SK-N-SH (cell line): ENCODE measurements around the gene CPA3. TPM values are rescaled to one million over a fixed set of nuclear protein-coding genes. Genes with fewer than 3 reads are reported as not detected.
A peak's percentile ranks its signal among the peaks of the same experiment; 100 is the strongest.

Source experiments
- CTCF ChIA-PET: fragments of 300-600, 350-600 bp; formaldehyde crosslinking; extraction: SDS; loops from one replicate; lab custom pipeline; 2021; lab: Yijun Ruan, JAX
- POLR2A ChIA-PET: fragments of 350-600 bp; sonication (Branson Sonifier 250); formaldehyde crosslinking; extraction: SDS; loops from one replicate; lab custom pipeline; 2020; ENCODE audit warnings: antibody characterized with exemption, inconsistent platforms; lab: Yijun Ruan, JAX
- DNase-seq: peaks from one replicate; pipeline ENCODE4 v3.0.0; 2012
- H2AFZ ChIP-seq: fragments of 200-600 bp; sonication (generic); 2 replicates; pipeline ENCODE4 v1.8.1; 2016; ENCODE audit warnings: antibody characterized with exemption, mild to moderate bottlenecking, low read depth
- H3F3A ChIP-seq: fragments of 200-600 bp; sonication (generic); replicated peaks from 2 replicates; pipeline ENCODE3; 2016; ENCODE audit warnings: antibody characterized with exemption, mild to moderate bottlenecking; ENCODE audit not compliant: insufficient read depth
- H3K27ac ChIP-seq, 2 experiments: fragments of 200-500 bp in 1 of 2; fragments of 200-600 bp in 1 of 2; sonication (Bioruptor generic) in 1 of 2; sonication (generic), shearing (Covaris generic) in 1 of 2; 2 replicates each; pipeline versions ENCODE4 v1.5.1 to v1.6.1; 2014 to 2016; ENCODE audit warnings: low read depth in 2 of 2, inconsistent platforms in 1 of 2, low read length in 1 of 2, mild to moderate bottlenecking in 1 of 2, mixed read lengths in 1 of 2
- H3K27me3 ChIP-seq: fragments of 200-600 bp; sonication (generic), shearing (Covaris generic); 2 replicates; pipeline ENCODE4 v1.6.1; 2016; ENCODE audit warnings: mixed run types; ENCODE audit not compliant: insufficient read depth
- H3K36me3 ChIP-seq, 2 experiments: fragments of 200-500 bp in 1 of 2; fragments of 200-600 bp in 1 of 2; sonication (Bioruptor generic) in 1 of 2; sonication (generic) in 1 of 2; replicated peaks in 1 of 2; 2 replicates each; pipeline versions ENCODE3 to v1.5.1; 2014 to 2016; ENCODE audit warnings: low read length in 1 of 2, mild to moderate bottlenecking in 1 of 2; ENCODE audit not compliant: insufficient read depth in 2 of 2, control insufficient read depth in 1 of 2
- H3K4me1 ChIP-seq, 2 experiments: fragments of 200-500 bp in 1 of 2; fragments of 200-600 bp in 1 of 2; sonication (Bioruptor generic) in 1 of 2; sonication (generic), shearing (Covaris generic) in 1 of 2; 2 replicates each; pipeline versions ENCODE4 v1.5.1 to v1.6.1; 2014 to 2016; ENCODE audit warnings: low read depth in 1 of 2, low read length in 1 of 2, mixed run types in 1 of 2; ENCODE audit not compliant: insufficient read depth in 2 of 2, control insufficient read depth in 1 of 2
- H3K4me2 ChIP-seq: fragments of 200-600 bp; sonication (generic), shearing (Covaris generic); 2 replicates; pipeline ENCODE4 v1.6.1; 2017; ENCODE audit warnings: mixed run types
- H3K4me3 ChIP-seq, 2 experiments: fragments of 200-500 bp in 1 of 2; fragments of 200-600 bp in 1 of 2; sonication (Bioruptor generic) in 1 of 2; sonication (generic), shearing (Covaris generic) in 1 of 2; 2 replicates each; pipeline versions ENCODE4 v1.5.1 to v1.8.1; 2014 to 2016; ENCODE audit warnings: low read depth in 2 of 2, inconsistent platforms in 1 of 2, low read length in 1 of 2, mild to moderate bottlenecking in 1 of 2, mixed read lengths in 1 of 2, moderate library complexity in 1 of 2
- H3K79me2 ChIP-seq: fragments of 200-600 bp; sonication (generic); 2 replicates; pipeline ENCODE4 v1.8.1; 2017; ENCODE audit warnings: mild to moderate bottlenecking; ENCODE audit not compliant: insufficient read depth
- H3K9ac ChIP-seq: fragments of 200-600 bp; sonication (generic); 2 replicates; pipeline ENCODE4 v1.6.1; 2017; ENCODE audit warnings: mixed run types
- H3K9me2 ChIP-seq: fragments of 200-600 bp; sonication (generic); 2 replicates; pipeline ENCODE4 v1.6.1; 2017; ENCODE audit warnings: mixed run types
- H3K9me3 ChIP-seq: fragments of 200-600 bp; sonication (generic); 2 replicates; pipeline ENCODE4 v1.6.1; 2017; ENCODE audit warnings: mixed run types, mild to moderate bottlenecking, moderate library complexity
- H4K20me1 ChIP-seq: fragments of 200-600 bp; sonication (generic); 2 replicates; pipeline ENCODE4 v1.6.1; 2017; ENCODE audit warnings: mild to moderate bottlenecking, mixed run types; ENCODE audit not compliant: insufficient read depth
- FOSL2 ChIP-seq: IDR thresholded peaks from 2 replicates; pipeline ENCODE4 v1.4.0; 2012; ENCODE audit warnings: low read depth, mild to moderate bottlenecking, moderate library complexity, borderline replicate concordance
- FOXJ3 ChIP-seq: sonication (generic); formaldehyde crosslinking; IDR thresholded peaks from 2 replicates; pipeline ENCODE4 v1.5.1; 2020; ENCODE audit warnings: mild to moderate bottlenecking, missing genetic modification reagents
- GABPA ChIP-seq: IDR thresholded peaks from 2 replicates; pipeline ENCODE4 v1.4.0; 2012; ENCODE audit warnings: low read depth, mild to moderate bottlenecking
- NFIC ChIP-seq: IDR thresholded peaks from 2 replicates; pipeline ENCODE4 v1.4.0; 2012; ENCODE audit warnings: borderline replicate concordance
- NRF1 ChIP-seq: IDR thresholded peaks from 2 replicates; pipeline ENCODE4 v1.6.1; 2012; ENCODE audit warnings: low read depth, mild to moderate bottlenecking, low read length
- RAD21 ChIP-seq: IDR thresholded peaks from 2 replicates; pipeline ENCODE4 v1.6.1; 2012; ENCODE audit warnings: mild to moderate bottlenecking, low read length
- RCOR1 ChIP-seq: fragments of 150-350 bp; IDR thresholded peaks from 2 replicates; pipeline ENCODE4 v1.6.1; 2017; ENCODE audit warnings: antibody characterized with exemption, low read length
- TAF1 ChIP-seq: IDR thresholded peaks from 2 replicates; pipeline ENCODE4 v1.6.1; 2012; ENCODE audit warnings: low read depth, mild to moderate bottlenecking, low read length, moderate library complexity, borderline replicate concordance
- TCF12 ChIP-seq: IDR thresholded peaks from 2 replicates; pipeline ENCODE4 v1.4.0; 2012
- WGBS: methylation state at CpG from one replicate; pipeline ENCODE4 v1.1.6; 2017; ENCODE audit warnings: low lambda C conversion rate; 5-methylcytosine and 5-hydroxymethylcytosine counted together
- polyA plus RNA-seq, 3 experiments: library from polyadenylated mRNA; depleted of rRNA; stranded (reverse); fragments of >200 nt; gene quantifications; 2 replicates each; pipeline ENCODE4 v1.2.3, GENCODE V29; 2012
- TF ChIP-seq, protein P1 (sequence below): IDR thresholded peaks from 2 replicates; pipeline ENCODE4 v1.4.0; 2012; ENCODE audit warnings: low read depth
- TF ChIP-seq, protein P2 (sequence below): fragments of 200-600 bp; sonication (generic); IDR thresholded peaks from 2 replicates; pipeline ENCODE4 v1.6.1; 2017; ENCODE audit warnings: antibody characterized with exemption, mild to moderate bottlenecking, moderate library complexity
- TF ChIP-seq, protein P3 (sequence below): IDR thresholded peaks from 2 replicates; pipeline ENCODE4 v1.6.1; 2012; ENCODE audit warnings: mild to moderate bottlenecking, low read depth, low read length, moderate library complexity
- TF ChIP-seq, protein P4 (sequence below): IDR thresholded peaks from 2 replicates; pipeline ENCODE4; 2012

Gene CPA3
- polyA plus RNA-seq, 1 of the 3 experiments (the other 2 are of a cell fraction) = not detected

DNA sequence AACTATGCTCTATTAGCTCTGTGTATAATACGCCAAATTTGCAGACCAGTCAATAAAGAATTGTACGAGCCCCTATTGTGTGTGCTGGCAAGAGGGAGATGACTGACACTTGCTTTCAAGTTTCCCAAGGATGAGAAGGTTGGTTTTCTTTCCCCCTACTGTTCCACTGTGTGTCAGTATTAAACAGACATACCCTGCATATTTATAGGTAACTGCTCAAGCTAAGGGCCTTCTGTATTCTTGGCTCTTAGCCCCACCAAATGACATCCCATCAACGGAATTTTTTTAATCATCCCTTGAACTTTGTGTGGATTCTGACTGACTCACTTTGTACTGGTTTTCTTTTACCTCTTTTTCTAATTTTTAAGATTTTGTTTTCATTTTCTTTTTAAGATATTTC is 65.7 kb downstream of the CPA3 start:
- H3K4me2 ChIP-seq = no peak overlapping the region
- no peaks in the 10 kb centered on the region for H3K79me2 ChIP-seq
- H3K27me3 ChIP-seq = no peaks in the 10 kb centered on the region
- ChIA-PET CTCF (interaction anchor here (0.6 to 1.1 kb wide), 2 partner anchors 18 to 853 kb away, joined by 3 read pairs; no protein-coding TSS in a partner anchor), POLR2A (no interaction called here)
- H3K9me2 ChIP-seq = no peaks in the 10 kb centered on the region
- peaks cover 4% of the 10 kb centered on the region for H3F3A ChIP-seq
- no peaks in the 10 kb centered on the region for H3K36me3 ChIP-seq
- peak overlapping the region in 1 of 2 experiments; percentile 24; a peak in 1 of 4 replicates for H3K27ac ChIP-seq
- no peaks in the 10 kb centered on the region for H4K20me1 ChIP-seq
- TF ChIP-seq FOSL2 = peak; percentile 52; the same call in 1 of the 2 replicates
- TF ChIP-seq NFIC = peak; percentile 53
- TF ChIP-seq RAD21 = no peak
- TF ChIP-seq, protein P1, sequence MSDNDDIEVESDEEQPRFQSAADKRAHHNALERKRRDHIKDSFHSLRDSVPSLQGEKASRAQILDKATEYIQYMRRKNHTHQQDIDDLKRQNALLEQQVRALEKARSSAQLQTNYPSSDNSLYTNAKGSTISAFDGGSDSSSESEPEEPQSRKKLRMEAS = no peak
- TF ChIP-seq, protein P2, sequence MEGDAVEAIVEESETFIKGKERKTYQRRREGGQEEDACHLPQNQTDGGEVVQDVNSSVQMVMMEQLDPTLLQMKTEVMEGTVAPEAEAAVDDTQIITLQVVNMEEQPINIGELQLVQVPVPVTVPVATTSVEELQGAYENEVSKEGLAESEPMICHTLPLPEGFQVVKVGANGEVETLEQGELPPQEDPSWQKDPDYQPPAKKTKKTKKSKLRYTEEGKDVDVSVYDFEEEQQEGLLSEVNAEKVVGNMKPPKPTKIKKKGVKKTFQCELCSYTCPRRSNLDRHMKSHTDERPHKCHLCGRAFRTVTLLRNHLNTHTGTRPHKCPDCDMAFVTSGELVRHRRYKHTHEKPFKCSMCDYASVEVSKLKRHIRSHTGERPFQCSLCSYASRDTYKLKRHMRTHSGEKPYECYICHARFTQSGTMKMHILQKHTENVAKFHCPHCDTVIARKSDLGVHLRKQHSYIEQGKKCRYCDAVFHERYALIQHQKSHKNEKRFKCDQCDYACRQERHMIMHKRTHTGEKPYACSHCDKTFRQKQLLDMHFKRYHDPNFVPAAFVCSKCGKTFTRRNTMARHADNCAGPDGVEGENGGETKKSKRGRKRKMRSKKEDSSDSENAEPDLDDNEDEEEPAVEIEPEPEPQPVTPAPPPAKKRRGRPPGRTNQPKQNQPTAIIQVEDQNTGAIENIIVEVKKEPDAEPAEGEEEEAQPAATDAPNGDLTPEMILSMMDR = no peak
- TF ChIP-seq FOXJ3 = no peak
- TF ChIP-seq, protein P3, sequence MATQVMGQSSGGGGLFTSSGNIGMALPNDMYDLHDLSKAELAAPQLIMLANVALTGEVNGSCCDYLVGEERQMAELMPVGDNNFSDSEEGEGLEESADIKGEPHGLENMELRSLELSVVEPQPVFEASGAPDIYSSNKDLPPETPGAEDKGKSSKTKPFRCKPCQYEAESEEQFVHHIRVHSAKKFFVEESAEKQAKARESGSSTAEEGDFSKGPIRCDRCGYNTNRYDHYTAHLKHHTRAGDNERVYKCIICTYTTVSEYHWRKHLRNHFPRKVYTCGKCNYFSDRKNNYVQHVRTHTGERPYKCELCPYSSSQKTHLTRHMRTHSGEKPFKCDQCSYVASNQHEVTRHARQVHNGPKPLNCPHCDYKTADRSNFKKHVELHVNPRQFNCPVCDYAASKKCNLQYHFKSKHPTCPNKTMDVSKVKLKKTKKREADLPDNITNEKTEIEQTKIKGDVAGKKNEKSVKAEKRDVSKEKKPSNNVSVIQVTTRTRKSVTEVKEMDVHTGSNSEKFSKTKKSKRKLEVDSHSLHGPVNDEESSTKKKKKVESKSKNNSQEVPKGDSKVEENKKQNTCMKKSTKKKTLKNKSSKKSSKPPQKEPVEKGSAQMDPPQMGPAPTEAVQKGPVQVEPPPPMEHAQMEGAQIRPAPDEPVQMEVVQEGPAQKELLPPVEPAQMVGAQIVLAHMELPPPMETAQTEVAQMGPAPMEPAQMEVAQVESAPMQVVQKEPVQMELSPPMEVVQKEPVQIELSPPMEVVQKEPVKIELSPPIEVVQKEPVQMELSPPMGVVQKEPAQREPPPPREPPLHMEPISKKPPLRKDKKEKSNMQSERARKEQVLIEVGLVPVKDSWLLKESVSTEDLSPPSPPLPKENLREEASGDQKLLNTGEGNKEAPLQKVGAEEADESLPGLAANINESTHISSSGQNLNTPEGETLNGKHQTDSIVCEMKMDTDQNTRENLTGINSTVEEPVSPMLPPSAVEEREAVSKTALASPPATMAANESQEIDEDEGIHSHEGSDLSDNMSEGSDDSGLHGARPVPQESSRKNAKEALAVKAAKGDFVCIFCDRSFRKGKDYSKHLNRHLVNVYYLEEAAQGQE = no peak
- TF ChIP-seq, protein P4, sequence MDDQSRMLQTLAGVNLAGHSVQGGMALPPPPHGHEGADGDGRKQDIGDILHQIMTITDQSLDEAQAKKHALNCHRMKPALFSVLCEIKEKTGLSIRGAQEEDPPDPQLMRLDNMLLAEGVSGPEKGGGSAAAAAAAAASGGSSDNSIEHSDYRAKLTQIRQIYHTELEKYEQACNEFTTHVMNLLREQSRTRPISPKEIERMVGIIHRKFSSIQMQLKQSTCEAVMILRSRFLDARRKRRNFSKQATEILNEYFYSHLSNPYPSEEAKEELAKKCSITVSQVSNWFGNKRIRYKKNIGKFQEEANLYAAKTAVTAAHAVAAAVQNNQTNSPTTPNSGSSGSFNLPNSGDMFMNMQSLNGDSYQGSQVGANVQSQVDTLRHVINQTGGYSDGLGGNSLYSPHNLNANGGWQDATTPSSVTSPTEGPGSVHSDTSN = peak; percentile 53
- TF ChIP-seq TAF1 = no peak
- no peak for TF ChIP-seq NRF1
- TF ChIP-seq GABPA = no peak
- TF ChIP-seq TCF12 = no peak; the same call in 1 of the 2 replicates
- no peak for TF ChIP-seq RCOR1
- 48% methylated on average over 3 of the region's 3 CpGs for WGBS
- H3K4me3 ChIP-seq = no peak overlapping the region
- H3K9me3 ChIP-seq = no peaks in the 10 kb centered on the region
- H3K4me1 ChIP-seq = no peaks in the 10 kb centered on the region
- H3K9ac ChIP-seq = no peak overlapping the region
- DNase-seq = no peak
- H2AFZ ChIP-seq = no peak overlapping the region
